Left lobe of liver (tissue), 2 donors: ENCODE measurements around the gene NOTCH1. TPM values are rescaled to one million over a fixed set of nuclear protein-coding genes. Genes with fewer than 3 reads are reported as not detected.
A peak's percentile ranks its signal among the peaks of the same experiment; 100 is the strongest.

Experiments
- ATAC-seq: fragments of 200-7000 bp; cut with Tn5 transposase; one replicate; pipeline ENCODE4 v1.9.1; 2020; ENCODE audit warnings: mild to moderate bottlenecking, moderate library complexity
- DNase-seq: peaks from one replicate; pipeline ENCODE4 v3.0.0-alpha.2; 2020; ENCODE audit warnings: low spot score
- total RNA-seq: library from RNA; stranded (reverse); gene quantifications from one replicate; pipeline ENCODE4 v1.2.1, GENCODE V29; 2021
- donor health status: DM: no; HTN: no; CAD: no; lungs with moderate emphysema.
- donor health status: DM: no; HTN: yes; CAD: no.

Gene NOTCH1
- total RNA-seq, 1 donor from 2014 or later: 31.9 TPM

DNA sequence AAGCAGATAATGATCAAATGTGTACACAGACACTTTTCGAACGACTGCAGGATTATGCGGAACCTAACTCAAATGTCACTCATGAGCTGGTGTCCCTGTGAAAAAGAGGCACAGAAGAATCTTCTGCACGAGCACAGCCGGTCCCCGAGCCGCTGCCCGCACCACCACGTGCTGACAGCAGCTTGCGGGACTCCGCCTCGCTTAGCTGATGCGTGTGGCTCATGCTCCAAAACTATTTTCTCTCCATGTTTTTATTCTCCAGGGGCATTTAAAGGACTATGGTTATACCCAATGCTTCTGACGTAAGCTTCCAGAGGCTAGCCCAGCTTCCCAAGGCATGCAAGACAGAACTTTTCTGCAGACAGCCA lies 72.5 kb downstream of the NOTCH1 start:
- no peak for DNase-seq
- no peak for ATAC-seq

DNA sequence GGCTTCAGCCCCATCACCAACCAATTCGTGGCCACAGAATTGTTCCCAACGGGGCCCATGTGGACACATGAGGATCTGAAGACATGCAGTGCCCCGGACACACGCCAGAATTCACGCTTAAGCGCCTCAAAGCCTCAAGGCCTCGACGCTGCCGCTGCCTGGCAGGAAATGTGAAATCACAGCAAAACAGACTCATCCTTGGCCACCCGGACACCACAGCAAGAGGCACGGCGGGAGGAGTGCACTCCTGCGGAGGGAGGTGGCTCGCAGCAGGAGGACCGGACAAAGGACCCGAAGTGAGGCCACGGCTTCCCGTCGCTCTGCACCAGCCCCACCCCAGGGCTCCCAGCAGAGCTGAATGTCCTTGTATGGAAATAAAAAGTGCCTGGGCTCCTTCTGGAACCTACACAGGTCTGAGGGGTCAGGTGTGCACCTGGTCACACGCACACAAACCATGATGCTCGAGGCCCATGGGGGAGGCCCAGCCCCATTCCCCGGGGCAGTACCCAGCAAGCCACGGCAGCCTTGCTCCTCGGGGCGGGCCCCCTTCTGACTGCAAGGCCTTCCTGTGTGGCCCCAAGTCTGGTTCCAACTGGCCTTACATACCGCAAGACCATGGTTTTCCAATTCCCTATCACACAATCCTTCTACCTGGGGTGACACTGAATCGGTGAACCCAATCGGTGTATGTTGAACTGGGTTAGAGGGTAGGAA lies 73.1 kb downstream of the NOTCH1 start:
- ATAC-seq (no peak), DNase-seq (no peak)

DNA sequence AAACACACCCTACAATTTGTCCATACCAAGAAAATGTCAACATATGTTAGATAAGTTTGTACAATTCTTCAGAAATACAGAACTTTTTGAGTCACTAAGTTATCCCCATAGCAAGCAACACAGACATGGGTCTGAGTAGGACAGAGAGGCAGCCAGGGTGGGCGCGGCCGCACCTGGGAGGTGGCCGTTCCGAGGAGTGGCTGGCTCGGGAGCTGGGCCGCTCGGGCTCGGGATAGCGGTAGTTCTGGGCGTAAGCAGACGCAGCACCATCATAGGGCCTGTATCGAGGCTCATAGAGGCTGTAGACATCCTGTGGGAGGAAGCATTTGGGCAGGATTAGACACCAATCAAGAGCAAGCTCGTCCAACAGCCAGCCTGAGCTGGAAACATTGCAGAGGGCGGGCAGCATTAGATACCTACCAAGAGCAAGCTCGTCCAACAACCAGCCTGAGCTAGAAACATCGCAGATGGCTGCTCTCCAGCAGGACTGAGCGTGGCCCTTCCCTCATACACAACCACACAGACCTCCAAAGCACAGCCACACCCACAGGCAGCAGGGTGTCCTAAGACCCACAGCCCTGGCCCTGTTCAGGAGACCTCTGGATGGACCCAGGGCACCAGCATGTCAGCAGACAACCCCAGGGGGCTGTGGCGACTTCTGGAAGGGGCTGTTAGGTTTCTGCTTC lies 73.9 kb downstream of the NOTCH1 start:
- DNase-seq: no peak
- no peak for ATAC-seq

DNA sequence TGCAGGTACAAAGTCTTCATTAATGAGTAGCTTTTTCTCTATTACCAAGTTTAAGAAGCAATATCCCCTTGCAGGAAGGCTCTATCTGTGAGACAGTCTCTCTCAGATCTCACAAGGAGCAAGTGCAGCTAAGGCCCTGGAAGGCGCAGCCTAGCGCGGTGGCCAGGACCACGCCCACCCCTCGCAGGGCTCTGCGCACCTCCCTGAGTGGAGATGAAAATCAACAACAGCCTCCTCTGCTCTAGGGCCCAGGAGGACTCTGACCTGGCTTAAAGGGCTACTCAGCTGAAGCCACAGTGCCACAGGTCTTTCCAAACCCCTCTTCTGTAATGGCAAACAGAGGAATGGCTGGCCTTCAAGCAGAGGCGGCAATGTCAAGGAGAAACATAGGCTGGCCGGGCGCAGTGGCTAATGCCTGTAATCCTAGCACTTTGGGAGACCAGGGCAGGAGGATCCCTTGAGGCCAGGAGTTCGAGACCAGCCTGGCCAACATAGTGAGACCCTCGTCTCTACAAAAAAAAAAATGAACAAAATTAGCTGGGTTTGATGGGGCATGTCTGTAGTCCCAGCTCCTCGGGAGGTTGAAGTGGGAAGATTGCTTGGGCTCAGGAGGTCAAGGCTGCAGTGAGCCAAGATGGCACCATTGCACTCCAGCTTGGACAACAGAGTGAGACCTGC lies 74.9 kb downstream of the NOTCH1 start:
- no peak for DNase-seq

DNA sequence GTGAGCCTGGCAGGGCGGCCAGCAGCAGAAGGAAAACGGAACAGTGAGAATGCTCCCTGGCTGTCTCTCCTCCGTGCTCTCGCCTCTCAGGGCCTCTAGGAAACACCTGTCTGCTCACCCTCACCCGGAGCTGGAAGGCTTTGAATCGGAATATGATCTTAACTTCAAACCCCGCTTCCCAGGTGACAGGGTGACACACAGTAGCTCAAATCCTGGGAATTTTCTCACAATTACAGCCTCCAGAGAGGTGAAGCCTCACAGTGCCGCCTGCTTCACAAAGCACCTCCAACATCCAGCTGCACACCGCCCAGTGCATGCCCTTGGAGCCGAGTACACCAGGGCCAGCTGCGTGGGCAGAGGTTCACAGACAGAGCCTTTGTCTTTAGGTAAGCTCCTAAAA lies 75.5 kb downstream of the NOTCH1 start:
- no peak for DNase-seq
- ATAC-seq: no peak

More for the DNA sequence above, 74.9 kb downstream of the NOTCH1 start:
- ATAC-seq: no peak

DNA sequence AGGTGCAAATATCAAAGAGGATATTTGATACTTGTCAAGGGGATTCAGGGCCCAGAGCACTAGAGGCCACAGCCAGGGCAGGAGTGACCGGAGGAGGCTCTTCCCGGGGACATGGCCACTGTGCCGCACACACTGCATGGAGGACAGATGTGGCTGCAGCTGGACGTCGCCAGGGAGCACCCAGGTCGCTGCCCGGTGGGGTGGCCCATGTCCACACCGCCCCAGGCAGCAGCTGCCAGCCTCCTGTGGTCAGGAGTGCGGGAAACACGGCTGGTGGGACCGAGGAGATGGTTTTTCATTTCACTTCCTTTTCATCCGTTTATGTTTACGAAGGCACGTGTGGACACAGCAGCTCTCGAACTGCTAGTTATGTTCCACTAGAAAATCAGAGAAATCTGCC lies 78.1 kb downstream of the NOTCH1 start:
- no peak for ATAC-seq
- DNase-seq: no peak

DNA sequence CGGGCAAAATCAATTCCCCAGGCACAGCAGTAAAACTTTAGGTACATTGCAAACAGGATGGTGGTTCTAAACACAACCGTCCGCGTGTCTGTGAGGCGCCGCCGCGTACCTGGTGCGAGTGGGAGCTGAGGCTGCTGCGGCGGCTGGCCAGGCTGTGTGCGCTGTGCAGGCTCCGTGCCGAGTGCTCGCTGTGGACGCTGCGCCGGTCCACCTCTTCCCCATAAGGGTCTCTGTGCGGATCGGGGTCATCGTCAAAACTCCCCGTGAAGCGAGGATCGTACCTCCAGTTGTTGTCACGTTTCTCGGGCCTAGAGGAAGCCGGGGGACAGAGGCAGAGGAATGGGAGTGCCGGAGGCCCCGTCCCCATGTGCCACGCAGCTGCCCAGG lies 79.7 kb downstream of the NOTCH1 start:
- DNase-seq: no peak
- ATAC-seq: no peak

DNA sequence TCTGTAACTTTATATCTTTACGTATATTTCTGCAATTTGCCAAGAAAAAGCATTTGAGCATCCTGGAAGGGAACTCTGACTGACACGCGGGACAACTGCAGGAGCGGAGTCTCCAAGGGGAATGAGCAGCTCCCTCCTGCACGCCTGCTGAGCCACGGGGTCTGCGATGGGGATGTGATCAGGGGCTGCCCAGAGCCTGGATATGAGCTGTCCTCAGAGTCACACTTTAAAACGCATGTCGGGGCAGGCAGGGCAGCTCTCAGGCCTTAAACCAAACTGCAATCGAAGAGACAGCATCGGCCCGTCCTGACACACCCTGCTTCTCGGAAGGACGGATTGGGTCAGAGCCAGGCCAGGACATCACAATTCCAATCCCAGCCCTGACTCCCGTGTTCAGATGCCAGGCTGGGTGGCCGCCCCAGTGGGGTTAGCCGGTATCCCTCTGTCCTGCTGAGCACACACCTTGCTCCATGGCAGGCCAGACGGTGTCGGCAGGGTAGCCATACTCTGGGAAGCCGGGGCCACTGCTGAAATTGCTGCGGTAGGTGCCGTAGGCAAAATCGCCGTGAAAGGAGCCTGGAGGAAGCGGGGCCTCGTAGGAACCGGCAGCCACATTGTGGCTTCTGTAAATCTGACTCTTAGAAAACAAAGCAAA lies 80.2 kb downstream of the NOTCH1 start:
- no peak for DNase-seq
- no peak for ATAC-seq

DNA sequence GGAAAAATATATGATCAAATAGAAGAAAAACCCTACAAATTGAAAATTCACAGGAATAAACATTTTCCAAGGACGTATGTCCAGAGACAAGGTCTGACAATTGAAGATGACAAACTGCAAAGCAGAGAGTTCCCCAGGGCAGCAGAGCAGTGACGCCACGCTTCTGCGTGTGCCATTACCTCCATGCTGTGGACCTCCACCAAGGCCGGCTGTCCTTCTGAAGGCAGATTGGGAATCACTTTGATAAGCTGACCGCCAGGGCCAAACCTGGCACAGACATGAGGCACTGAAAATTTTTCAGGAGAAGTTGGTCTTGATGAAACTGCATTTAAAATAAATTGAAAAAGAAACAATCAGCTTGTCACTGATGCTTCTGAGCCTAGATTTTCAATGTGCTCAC lies 81.6 kb downstream of the NOTCH1 start:
- no peak for ATAC-seq
- DNase-seq: no peak

DNA sequence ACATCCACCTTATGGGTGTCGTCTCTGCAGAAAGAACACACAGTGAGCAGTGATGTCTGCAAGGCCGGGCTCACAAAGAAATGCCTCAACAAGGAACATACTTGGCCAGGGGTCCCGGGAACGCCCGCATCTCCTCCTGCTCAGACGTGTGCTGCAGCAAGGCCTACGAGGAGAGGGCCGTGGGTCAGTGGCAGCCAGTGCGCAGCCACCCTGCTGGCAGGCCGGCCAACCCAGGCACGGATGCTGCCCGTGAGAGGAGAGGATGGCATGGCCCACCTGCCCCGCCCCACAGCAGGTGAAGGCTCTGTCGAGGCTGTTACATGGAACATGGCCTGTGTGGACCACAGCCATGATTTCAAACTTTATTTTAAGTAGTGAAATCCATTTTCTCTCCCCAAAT lies 82.3 kb downstream of the NOTCH1 start:
- no peak for ATAC-seq
- no peak for DNase-seq

DNA sequence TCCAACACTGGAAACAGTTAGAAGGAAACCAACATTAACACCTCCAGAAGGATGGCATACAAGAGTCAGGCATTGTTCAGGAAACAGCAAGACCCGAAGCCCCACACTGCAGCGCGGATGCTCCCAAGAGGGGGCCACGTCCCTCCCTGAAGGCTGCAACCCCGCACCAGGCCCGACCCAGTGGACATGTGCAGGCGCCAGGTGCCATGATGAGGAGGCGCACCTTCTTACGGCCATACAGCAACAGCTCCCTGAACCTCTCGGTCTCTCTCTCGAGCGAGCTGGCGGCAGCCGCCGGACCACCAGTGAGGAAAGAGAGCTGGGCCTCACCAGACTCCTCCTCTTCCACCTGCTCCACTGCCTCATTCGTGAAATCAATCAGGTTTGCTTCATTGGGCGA lies 83.2 kb downstream of the NOTCH1 start:
- no peak for DNase-seq

DNA sequence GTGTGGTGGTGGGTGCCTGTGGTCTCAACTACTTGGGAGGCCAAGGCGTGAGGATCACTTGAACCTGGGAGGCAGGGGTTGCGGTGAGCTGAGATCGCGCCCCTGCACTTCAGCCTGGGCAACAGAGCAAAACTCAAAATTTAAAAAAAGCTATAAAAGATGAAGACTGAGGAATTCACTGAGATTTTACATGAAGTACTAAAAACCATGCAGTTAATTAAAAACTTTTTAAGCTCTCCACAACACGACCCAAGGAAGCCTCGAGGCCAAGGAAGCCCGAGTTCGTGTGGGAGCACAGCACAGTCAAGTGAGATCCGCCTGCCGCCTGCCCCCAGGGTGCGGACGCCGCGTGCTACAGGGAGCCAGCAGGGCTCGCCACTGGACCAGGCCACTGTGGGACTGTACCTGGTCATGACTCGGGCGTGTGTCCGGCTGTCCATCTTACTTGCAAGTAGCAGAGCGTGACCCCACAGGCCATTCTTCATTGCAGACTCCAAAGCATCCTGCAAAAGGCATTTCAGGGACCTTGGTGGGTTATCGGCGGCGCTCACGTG lies 85.0 kb downstream of the NOTCH1 start:
- ATAC-seq (no peak), DNase-seq (no peak)

More for the DNA sequence above, 83.2 kb downstream of the NOTCH1 start:
- no peak for ATAC-seq

DNA sequence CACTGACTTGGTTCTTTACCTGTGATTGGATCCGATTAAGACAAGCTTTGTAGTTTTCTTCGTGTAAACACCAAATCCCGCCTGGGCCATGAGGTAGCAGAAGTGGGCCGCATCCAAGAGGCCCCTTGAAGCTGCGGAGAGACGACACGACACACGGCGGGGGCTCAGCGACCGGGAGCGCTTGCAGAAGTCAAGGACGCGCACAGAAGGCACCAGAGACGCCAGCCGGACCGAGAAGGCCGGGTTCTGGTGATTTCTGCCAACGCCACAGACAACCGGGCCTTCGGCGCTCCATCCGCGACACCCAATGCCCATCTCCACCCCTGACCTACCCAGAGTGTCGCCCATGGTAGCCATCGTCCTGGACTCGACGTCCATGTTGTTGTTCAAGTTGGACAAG lies 86.4 kb downstream of the NOTCH1 start:
- ATAC-seq (no peak), DNase-seq (no peak)

DNA sequence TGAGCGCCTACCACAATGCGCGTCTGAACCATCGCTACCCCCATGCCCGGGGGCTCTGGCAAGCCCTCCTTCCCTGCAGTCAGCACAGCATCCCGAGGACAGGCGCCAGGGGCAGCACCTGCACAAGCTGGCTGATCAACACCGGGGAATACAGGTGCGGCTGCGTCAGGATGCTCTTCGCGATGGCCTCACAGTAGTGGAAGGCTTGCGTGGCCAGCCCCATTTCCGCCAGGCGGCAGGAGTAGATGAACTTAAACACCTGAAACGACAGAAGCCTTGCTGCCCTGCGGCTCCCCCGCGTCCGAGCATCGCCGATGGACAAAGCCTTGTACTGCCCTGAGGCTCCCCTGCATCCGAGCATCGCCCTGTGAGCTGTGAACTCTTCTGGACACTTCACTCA lies 88.5 kb downstream of the NOTCH1 start:
- ATAC-seq (no peak), DNase-seq (no peak)

DNA sequence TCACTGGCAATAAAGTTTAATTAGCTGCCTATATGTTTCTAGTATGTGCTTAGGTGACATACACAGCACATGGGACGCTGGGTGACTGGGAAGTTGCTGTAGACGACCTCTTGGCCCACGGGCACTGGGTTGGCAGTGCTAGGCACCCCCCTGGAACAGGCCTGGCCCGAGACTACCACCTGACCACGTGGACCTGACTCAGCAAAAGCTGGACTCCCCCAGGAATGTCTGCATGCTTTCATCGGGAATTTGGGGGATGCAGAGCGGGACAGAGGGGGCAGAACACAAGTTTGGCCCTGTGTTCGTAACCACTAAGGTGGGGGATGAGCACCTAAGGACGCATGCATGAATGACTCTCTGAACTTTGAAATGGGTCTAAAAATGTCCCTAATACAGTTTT lies 89.6 kb downstream of the NOTCH1 start:
- DNase-seq: no peak

DNA sequence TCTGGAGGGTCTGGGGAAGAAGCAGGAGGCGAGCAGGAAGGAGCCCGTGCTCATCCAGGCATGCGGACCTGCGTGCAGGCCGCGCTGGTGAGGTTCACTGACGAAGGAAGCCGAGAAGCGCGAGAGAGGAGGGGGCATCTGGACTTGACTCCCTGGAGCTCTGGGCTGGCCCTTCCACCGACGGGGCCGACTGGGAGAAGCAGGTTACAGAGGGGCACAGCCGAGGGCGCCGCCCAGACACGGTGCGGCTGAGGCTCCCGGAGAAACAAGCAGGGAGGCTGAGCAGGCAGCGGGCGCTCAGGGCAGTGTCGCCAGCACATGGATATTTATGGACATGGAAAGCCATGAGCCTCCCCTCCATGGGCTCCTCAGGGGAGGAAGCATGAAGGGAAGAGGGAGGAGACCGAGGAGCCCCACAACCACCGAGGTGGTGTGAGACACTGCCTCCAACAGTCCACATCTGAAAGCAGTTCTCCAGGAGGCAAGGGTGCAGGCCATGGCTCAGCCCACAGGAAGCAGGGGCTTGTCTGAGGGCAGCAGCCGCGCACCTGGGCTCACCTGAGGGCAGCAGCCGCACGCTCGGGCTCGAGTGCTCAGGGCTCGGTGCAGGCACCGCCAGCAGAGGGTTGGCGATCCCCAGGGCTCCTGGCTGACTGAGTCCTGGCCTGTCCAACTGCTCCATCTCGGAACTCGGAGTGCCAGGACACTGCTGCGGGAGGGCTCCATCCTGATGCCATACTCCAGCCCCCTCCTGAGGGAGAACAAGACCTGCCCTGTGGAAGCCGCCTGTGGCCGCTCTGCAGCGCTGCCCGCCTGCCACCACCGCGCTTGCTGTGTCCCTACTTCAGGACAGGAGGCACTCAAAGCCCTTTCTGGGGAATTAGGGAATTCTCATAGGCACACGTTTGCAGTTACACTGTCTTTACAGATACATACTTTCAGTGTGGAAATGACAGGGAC lies 90.5 kb downstream of the NOTCH1 start:
- DNase-seq: no peak
- ATAC-seq: peak; percentile 10

More for the DNA sequence above, 89.6 kb downstream of the NOTCH1 start:
- no peak for ATAC-seq

DNA sequence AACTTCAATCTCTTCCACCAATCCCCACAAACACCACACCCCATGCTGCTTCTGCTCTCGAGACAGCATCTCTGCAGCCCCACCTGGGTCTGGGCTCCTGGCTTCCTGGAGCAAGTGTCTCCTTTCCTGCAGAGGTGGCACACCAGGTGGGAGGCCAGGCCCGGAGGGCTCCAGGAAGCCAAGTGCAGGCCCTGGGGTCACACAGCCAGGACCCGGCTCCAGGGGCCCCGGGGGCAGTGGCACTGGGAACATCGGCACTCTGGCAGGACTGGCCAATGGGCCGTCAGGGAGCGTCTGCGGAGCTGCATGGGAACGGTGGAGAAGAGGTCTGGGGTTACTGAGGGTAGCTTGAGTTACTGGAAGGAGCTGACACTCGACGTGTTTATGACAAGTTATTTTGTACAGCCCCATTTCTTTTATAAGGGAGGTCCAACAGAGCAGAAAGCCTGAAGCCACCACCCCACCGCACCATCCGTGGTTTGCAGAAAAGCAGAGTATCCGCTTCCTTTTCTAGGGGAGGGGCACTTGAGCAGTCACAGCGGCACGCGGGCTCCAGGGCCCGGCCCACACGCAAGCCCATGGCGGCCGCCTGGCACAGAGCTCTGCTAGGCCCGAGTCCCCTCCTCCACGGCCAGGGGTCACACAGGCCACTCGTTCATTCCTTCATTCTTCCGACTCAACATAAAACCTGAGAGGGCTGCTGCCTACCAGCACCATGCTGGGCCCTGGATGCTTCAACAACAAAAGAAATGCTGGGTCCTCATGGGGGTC lies 91.6 kb downstream of the NOTCH1 start:
- DNase-seq (no peak), ATAC-seq (peak; percentile 14)

DNA sequence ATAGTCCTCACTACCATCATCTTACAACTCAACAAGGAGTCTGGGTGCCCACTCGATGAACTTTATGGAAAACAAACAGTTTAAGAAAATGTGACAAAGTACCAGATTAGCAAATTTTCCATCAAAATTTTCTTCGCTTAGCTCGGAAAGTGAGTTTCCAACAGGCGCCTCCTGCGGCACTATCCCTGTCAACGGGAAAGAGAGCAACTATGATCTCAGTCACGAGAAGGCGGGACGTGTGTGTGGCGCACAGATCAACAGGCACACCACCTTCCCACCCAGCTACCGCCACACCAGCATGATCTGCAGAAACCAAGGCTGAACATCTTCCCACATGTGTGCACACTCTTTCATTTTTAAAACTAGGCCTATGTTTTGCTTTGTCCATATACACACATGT lies 92.5 kb downstream of the NOTCH1 start:
- no peak for ATAC-seq
- no peak for DNase-seq

DNA sequence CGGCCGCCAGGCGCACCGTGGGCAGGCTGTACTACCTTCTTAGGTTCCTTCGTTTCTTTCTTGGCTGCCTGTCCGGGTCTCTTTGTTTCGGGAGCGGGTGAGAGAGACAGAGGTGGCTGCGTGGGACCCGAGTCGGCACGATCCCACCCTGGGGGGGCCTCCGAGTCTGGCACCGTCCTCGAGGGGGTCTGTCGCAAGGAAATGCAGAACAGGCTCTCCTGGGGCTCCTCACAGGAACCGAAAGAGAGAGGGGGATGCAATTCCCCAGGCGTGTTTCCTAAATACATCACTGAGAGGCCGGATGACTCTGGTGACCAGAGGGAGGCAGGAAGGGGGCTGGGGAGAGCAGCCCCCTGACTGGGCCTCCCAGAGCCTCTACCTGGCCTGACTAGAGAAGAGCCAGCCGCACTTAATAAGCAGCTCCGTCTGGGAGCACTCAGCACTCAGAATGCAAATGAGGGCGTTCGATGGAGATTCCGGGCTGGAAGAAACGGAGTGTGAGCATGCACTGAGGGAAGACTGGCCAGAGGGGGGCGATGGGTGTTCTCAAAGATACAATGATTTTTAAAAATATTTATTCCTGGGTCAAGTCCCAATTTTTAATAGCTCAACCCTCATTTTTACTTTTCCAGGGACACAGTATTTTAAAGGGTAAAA lies 94.5 kb downstream of the NOTCH1 start:
- DNase-seq: no peak
- ATAC-seq: no peak
